HepG2 (cell line): ENCODE measurements around the gene ITPRIPL1. TPM values are rescaled to one million over a fixed set of nuclear protein-coding genes. Genes with fewer than 3 reads are reported as not detected.

Experiments
- EHMT2 ChIP-seq: fragments of 200-600 bp; sonication (generic); IDR thresholded peaks from 2 replicates; pipeline ENCODE4 v1.7.0; 2017; ENCODE audit warnings: antibody characterized with exemption, low read depth, low read length, borderline replicate concordance
- GTF2F1 ChIP-seq: fragments of 150-350 bp; IDR thresholded peaks from 2 replicates; pipeline ENCODE4 v1.6.1; 2014; ENCODE audit warnings: low read length
- HNF4A ChIP-seq: sonication (generic); formaldehyde crosslinking; IDR thresholded peaks from 2 replicates; pipeline ENCODE4 v1.4.0; 2020; ENCODE audit warnings: missing genetic modification reagents
- MTF2 ChIP-seq: sonication (generic); formaldehyde crosslinking; IDR thresholded peaks from 2 replicates; pipeline ENCODE4 v1.5.0; 2020; ENCODE audit warnings: missing genetic modification reagents, borderline replicate concordance
- RBAK ChIP-seq: sonication (generic); formaldehyde crosslinking; IDR thresholded peaks from 2 replicates; pipeline ENCODE4 v1.5.1; 2020; ENCODE audit warnings: mild to moderate bottlenecking, missing genetic modification reagents
- RXRA ChIP-seq: sonication (generic); formaldehyde crosslinking; IDR thresholded peaks from 2 replicates; pipeline ENCODE4 v1.5.1; 2020; ENCODE audit warnings: missing genetic modification reagents
- SAFB2 ChIP-seq: sonication (generic); formaldehyde crosslinking; IDR thresholded peaks from 2 replicates; pipeline ENCODE4 v1.5.1; 2020; ENCODE audit warnings: missing genetic modification reagents, low read depth, mild to moderate bottlenecking, borderline replicate concordance
- SMAD3 ChIP-seq: sonication (generic); formaldehyde crosslinking; IDR thresholded peaks from 2 replicates; pipeline ENCODE4 v1.4.0; 2020; ENCODE audit warnings: missing genetic modification reagents
- TBL1XR1 ChIP-seq: fragments of 150-350 bp; IDR thresholded peaks from 2 replicates; pipeline ENCODE4 v1.6.1; 2014; ENCODE audit warnings: borderline replicate concordance, low read length; ENCODE audit not compliant: partially characterized antibody
- ZNF136 ChIP-seq: sonication (generic); formaldehyde crosslinking; IDR thresholded peaks from 2 replicates; pipeline ENCODE4 v1.8.1; 2022; ENCODE audit warnings: low read depth, mild to moderate bottlenecking, moderate library complexity, missing genetic modification reagents
- ZNF251 ChIP-seq: sonication (generic); formaldehyde crosslinking; IDR thresholded peaks from 2 replicates; pipeline ENCODE4 v1.9.0; 2021; ENCODE audit warnings: mild to moderate bottlenecking, missing genetic modification reagents
- ZNF337 ChIP-seq: sonication (generic); formaldehyde crosslinking; IDR thresholded peaks from 2 replicates; pipeline ENCODE4 v1.5.1; 2020; ENCODE audit warnings: missing genetic modification reagents, low read depth, mild to moderate bottlenecking, borderline replicate concordance
- ZNF616 ChIP-seq: sonication (generic); formaldehyde crosslinking; IDR thresholded peaks from 2 replicates; pipeline ENCODE4 v1.5.0; 2020; ENCODE audit warnings: low read depth, mild to moderate bottlenecking, missing genetic modification reagents
- ZNF879 ChIP-seq: sonication (generic); formaldehyde crosslinking; IDR thresholded peaks from 2 replicates; pipeline ENCODE4 v1.8.1; 2023; ENCODE audit warnings: missing genetic modification reagents
- polyA plus RNA-seq, 8 experiments: library from polyadenylated mRNA; depleted of rRNA in 3 of 8; stranded (reverse) in 7 of 8; unstranded in 1 of 8; fragments of >200 nt; fragmentation: Illumina TruSeq in 4 of 8; extraction: Trizol in 4 of 8; gene quantifications; 2 replicates each; pipeline versions ENCODE4 v1.2.1 to v1.2.3, GENCODE V29; 2011 to 2016; ENCODE audit warnings: low read depth in 4 of 8, missing spikeins in 1 of 8, mixed read lengths in 1 of 8; ENCODE audit not compliant: insufficient read depth in 1 of 8
- total RNA-seq, 5 experiments: library from RNA; depleted of rRNA; stranded (reverse); fragments of >200 nt; fragmentation: Illumina TruSeq; extraction: Trizol; gene quantifications; 2 replicates each; pipeline ENCODE4 v1.2.3, GENCODE V29; 2016; ENCODE audit warnings: low read depth in 1 of 5
- TF ChIP-seq, protein P1 (sequence below): sonication (generic); formaldehyde crosslinking; IDR thresholded peaks from 2 replicates; pipeline ENCODE4 v1.4.0; 2020; ENCODE audit warnings: low read depth, missing genetic modification reagents
- TF ChIP-seq, protein P2 (sequence below): sonication (generic); formaldehyde crosslinking; IDR thresholded peaks from 2 replicates; pipeline ENCODE4 v1.8.0; 2022; ENCODE audit warnings: missing genetic modification reagents, mild to moderate bottlenecking, moderate library complexity, borderline replicate concordance
- TF ChIP-seq, protein P3 (sequence below): sonication (generic); formaldehyde crosslinking; IDR thresholded peaks from 2 replicates; pipeline ENCODE4 v1.4.0; 2020; ENCODE audit warnings: missing genetic modification reagents
- TF ChIP-seq, protein P4 (sequence below): IDR thresholded peaks from 2 replicates; pipeline ENCODE4 v1.6.1; 2016; ENCODE audit warnings: missing compliant biosample characterization, missing genetic modification reagents, borderline replicate concordance

ITPRIPL1 gene
- total and polyA plus RNA-seq, 2 of the 13 experiments (the other 11 are each of a cell fraction or from before 2014, with no cell fraction given): 4.3 to 11.7 TPM

DNA sequence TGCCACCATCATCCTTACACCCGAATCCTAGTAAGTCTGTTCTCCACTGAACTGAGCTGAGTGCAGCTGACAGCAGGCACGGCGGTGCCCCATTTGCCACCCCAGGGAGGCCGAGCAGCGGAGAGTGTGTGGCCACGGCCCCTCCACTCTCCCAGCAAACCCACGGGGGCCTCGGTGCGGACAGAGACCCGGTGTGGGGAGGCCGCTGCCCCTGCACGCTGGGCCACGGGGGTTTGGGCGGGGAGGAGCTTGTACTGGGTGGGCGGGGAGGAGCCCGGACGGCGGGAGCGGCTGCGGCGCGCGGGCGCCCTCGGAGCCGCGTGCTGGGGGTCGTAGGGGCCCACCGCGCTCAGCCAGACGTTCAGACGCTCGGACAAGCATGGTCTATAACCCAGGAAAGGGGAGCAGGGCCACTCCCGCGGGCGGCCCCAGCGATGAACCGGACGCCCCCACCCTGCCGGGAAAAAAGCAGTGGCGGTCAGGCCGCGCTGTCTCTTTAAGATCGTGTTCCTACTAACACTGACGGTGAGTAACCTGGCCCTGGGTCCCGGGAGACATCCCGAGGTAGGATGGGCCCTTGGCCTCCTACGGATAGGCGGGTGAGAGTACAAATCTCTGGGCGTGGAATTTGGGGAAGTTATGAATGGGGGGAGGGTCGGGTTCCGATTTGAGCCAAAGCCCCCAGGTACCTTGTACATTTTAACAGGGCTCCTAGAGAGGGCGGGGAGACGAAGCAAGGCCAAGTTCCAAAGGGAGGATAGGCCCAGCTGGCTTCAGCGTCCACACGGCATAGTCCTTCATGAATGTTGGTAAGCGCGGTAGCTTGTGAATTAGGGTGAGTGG lies at the start of gene ITPRIPL1 (continued):
- TF ChIP-seq, protein P1, sequence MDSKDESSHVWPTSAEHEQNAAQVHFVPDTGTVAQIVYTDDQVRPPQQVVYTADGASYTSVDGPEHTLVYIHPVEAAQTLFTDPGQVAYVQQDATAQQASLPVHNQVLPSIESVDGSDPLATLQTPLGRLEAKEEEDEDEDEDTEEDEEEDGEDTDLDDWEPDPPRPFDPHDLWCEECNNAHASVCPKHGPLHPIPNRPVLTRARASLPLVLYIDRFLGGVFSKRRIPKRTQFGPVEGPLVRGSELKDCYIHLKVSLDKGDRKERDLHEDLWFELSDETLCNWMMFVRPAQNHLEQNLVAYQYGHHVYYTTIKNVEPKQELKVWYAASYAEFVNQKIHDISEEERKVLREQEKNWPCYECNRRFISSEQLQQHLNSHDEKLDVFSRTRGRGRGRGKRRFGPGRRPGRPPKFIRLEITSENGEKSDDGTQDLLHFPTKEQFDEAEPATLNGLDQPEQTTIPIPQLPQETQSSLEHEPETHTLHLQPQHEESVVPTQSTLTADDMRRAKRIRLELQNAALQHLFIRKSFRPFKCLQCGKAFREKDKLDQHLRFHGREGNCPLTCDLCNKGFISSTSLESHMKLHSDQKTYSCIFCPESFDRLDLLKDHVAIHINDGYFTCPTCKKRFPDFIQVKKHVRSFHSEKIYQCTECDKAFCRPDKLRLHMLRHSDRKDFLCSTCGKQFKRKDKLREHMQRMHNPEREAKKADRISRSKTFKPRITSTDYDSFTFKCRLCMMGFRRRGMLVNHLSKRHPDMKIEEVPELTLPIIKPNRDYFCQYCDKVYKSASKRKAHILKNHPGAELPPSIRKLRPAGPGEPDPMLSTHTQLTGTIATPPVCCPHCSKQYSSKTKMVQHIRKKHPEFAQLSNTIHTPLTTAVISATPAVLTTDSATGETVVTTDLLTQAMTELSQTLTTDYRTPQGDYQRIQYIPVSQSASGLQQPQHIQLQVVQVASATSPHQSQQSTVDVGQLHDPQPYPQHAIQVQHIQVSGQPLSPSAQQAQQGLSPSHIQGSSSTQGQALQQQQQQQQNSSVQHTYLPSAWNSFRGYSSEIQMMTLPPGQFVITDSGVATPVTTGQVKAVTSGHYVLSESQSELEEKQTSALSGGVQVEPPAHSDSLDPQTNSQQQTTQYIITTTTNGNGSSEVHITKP (CRISPR knock-in tag): no peak
- TF ChIP-seq HNF4A (CRISPR knock-in tag) (no peak), ZNF879 (CRISPR knock-in tag) (no peak; the same call in 1 of the 2 replicates), RXRA (CRISPR knock-in tag) (0 out of 2 replicates have a peak, but pooled peaks have one; percentile 42), ZNF616 (CRISPR knock-in tag) (peak; percentile 41; the same call in 1 of the 2 replicates), MTF2 (no peak), EHMT2 (no peak), ZNF136 (CRISPR knock-in tag) (no peak), ZNF337 (peak; percentile 33; the same call in 1 of the 2 replicates), ZNF251 (CRISPR knock-in tag) (no peak), GTF2F1 (no peak), SMAD3 (CRISPR knock-in tag) (peak; percentile 38; the same call in 1 of the 2 replicates), RBAK (CRISPR knock-in tag) (no peak), TBL1XR1 (no peak), SAFB2 (peak; percentile 74; the same call in 1 of the 2 replicates)
- TF ChIP-seq, protein P2, sequence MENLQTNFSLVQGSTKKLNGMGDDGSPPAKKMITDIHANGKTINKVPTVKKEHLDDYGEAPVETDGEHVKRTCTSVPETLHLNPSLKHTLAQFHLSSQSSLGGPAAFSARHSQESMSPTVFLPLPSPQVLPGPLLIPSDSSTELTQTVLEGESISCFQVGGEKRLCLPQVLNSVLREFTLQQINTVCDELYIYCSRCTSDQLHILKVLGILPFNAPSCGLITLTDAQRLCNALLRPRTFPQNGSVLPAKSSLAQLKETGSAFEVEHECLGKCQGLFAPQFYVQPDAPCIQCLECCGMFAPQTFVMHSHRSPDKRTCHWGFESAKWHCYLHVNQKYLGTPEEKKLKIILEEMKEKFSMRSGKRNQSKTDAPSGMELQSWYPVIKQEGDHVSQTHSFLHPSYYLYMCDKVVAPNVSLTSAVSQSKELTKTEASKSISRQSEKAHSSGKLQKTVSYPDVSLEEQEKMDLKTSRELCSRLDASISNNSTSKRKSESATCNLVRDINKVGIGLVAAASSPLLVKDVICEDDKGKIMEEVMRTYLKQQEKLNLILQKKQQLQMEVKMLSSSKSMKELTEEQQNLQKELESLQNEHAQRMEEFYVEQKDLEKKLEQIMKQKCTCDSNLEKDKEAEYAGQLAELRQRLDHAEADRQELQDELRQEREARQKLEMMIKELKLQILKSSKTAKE: no peak
- TF ChIP-seq, protein P3, sequence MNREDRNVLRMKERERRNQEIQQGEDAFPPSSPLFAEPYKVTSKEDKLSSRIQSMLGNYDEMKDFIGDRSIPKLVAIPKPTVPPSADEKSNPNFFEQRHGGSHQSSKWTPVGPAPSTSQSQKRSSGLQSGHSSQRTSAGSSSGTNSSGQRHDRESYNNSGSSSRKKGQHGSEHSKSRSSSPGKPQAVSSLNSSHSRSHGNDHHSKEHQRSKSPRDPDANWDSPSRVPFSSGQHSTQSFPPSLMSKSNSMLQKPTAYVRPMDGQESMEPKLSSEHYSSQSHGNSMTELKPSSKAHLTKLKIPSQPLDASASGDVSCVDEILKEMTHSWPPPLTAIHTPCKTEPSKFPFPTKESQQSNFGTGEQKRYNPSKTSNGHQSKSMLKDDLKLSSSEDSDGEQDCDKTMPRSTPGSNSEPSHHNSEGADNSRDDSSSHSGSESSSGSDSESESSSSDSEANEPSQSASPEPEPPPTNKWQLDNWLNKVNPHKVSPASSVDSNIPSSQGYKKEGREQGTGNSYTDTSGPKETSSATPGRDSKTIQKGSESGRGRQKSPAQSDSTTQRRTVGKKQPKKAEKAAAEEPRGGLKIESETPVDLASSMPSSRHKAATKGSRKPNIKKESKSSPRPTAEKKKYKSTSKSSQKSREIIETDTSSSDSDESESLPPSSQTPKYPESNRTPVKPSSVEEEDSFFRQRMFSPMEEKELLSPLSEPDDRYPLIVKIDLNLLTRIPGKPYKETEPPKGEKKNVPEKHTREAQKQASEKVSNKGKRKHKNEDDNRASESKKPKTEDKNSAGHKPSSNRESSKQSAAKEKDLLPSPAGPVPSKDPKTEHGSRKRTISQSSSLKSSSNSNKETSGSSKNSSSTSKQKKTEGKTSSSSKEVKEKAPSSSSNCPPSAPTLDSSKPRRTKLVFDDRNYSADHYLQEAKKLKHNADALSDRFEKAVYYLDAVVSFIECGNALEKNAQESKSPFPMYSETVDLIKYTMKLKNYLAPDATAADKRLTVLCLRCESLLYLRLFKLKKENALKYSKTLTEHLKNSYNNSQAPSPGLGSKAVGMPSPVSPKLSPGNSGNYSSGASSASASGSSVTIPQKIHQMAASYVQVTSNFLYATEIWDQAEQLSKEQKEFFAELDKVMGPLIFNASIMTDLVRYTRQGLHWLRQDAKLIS (CRISPR knock-in tag): no peak
- TF ChIP-seq, protein P4, sequence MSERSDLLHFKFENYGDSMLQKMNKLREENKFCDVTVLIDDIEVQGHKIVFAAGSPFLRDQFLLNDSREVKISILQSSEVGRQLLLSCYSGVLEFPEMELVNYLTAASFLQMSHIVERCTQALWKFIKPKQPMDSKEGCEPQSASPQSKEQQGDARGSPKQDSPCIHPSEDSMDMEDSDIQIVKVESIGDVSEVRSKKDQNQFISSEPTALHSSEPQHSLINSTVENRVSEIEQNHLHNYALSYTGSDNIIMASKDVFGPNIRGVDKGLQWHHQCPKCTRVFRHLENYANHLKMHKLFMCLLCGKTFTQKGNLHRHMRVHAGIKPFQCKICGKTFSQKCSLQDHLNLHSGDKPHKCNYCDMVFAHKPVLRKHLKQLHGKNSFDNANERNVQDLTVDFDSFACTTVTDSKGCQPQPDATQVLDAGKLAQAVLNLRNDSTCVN (CRISPR knock-in tag): no peak
